ENCODE measurements around the gene HEATR3.

Gene HEATR3

DNA sequence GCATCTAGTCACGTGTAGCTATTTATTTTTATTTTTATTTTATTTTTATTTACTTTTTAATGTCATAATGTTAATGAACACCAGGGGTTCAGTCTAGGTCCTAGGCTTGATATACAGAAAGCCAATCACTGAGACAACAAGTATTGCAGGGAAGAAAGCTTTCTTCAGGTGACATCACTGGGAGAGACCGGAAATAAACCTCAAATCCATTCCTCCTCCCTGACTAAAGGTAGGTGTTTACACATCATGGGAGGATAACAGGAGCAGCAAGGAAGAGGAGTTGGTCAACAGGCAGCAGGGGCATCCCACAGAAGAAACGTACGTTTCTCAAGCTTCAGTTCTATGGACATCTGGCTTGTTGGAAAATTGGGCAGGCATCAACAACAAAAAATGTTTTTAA lies 9.5 kb upstream of the HEATR3 start:
- Histone ChIP-seq H3K79me1 (ENCODE audit: low read length) (no peaks in the 10 kb centered on the region), H3K23ac (ENCODE audit: low read length) (no peak overlapping the region), H3K27ac (ENCODE audit: low read depth, low read length) (no peak overlapping the region), H4K12ac (ENCODE audit: low read depth, low read length) (no peak overlapping the region), H2BK5ac (ENCODE audit: low read depth, low read length, poor library complexity) (no peak overlapping the region), H3K4me3 (ENCODE audit: low read depth, low read length) (no peak overlapping the region), H3K4ac (ENCODE audit: low read depth, low read length) (no peak overlapping the region), H4K8ac (ENCODE audit: low read depth, low read length) (no peak overlapping the region), H2BK120ac (ENCODE audit: insufficient read depth, low read length, poor library complexity) (no peak overlapping the region), H3K27me3 (ENCODE audit: insufficient read depth, low read length) (no peaks in the 10 kb centered on the region), H3K4me1 (ENCODE audit: control insufficient read depth in 1 of 2, insufficient read depth in 2 of 2, low read length in 2 of 2) (no peaks in the 10 kb centered on the region), H2AFZ (ENCODE audit: insufficient read depth, low read length, poor library complexity) (no peak overlapping the region), H2AK5ac (ENCODE audit: low read length) (no peak overlapping the region), H3K9me3 (ENCODE audit: insufficient read depth, low read depth, low read length) (peaks cover 15% of the 10 kb centered on the region), H4K91ac (ENCODE audit: low read depth, low read length) (no peak overlapping the region), H3K79me2 (ENCODE audit: control insufficient read depth, insufficient read depth, low read length, poor library complexity) (no peaks in the 10 kb centered on the region), H3K14ac (ENCODE audit: low read length) (no peak overlapping the region), H3K18ac (ENCODE audit: low read length) (no peak overlapping the region), H3K36me3 (ENCODE audit: control insufficient read depth in 1 of 2, insufficient read depth in 2 of 2, low read length in 2 of 2) (no peaks in the 10 kb centered on the region), H3K4me2 (ENCODE audit: low read length) (no peak overlapping the region), H3K9ac (ENCODE audit: low read length) (no peak overlapping the region), H2BK12ac (ENCODE audit: low read length) (no peak overlapping the region)
- DNase-seq: no peak
- WGBS (ENCODE audit: extremely low coverage, insufficient coverage, insufficient read length): no CpG with 5 or more reads among the region's 4 CpGs

DNA sequence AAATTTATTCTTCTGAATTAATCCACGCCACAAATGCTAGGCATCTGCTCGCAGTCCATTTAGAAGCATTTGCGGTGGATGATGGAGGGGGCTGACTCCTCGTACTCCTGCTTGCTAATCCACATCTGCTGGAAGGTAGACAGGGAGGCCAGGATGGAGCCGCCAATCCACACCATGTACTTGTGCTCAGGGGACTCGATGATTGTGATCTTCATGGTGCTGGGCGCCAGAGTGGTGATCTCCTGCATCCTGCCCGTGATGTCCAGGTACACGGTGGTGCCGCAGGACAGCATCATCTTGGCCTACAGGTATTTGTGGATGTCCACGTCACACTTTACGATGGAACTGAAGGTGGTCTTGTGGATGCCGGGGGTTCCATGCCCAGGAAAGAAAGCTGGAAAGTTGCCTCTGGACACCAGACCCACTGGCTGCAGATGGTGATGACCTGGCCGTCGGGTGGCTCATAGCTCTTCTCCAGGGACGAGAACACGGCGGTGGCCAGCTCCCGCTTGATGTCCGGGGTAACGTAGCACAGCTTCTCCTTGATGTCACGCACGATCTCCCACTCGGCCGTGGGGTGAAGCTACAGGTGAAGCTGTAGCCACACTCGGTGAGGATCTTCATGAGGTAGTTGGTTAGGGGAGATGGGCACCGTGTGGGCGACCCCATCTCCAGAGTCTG lies 7.5 kb upstream of the HEATR3 start:
- Histone ChIP-seq H3K4ac (ENCODE audit: low read depth, low read length) (no peak overlapping the region), H3K4me3 (ENCODE audit: low read depth, low read length) (no peak overlapping the region), H3K79me2 (ENCODE audit: control insufficient read depth, insufficient read depth, low read length, poor library complexity) (no peaks in the 10 kb centered on the region), H3K9ac (ENCODE audit: low read length) (no peak overlapping the region), H3K79me1 (ENCODE audit: low read length) (no peaks in the 10 kb centered on the region), H3K18ac (ENCODE audit: low read length) (no peak overlapping the region), H3K27ac (ENCODE audit: low read depth, low read length) (no peak overlapping the region), H3K14ac (ENCODE audit: low read length) (no peak overlapping the region), H3K23ac (ENCODE audit: low read length) (no peak overlapping the region), H3K9me3 (ENCODE audit: insufficient read depth, low read depth, low read length) (peaks cover 15% of the 10 kb centered on the region), H3K4me1 (ENCODE audit: control insufficient read depth in 1 of 2, insufficient read depth in 2 of 2, low read length in 2 of 2) (no peaks in the 10 kb centered on the region), H3K36me3 (ENCODE audit: control insufficient read depth in 1 of 2, insufficient read depth in 2 of 2, low read length in 2 of 2) (no peaks in the 10 kb centered on the region), H2AFZ (ENCODE audit: insufficient read depth, low read length, poor library complexity) (no peak overlapping the region), H2AK5ac (ENCODE audit: low read length) (no peak overlapping the region), H2BK5ac (ENCODE audit: low read depth, low read length, poor library complexity) (no peak overlapping the region), H4K91ac (ENCODE audit: low read depth, low read length) (no peak overlapping the region), H4K8ac (ENCODE audit: low read depth, low read length) (no peak overlapping the region), H3K27me3 (ENCODE audit: insufficient read depth, low read length) (no peaks in the 10 kb centered on the region), H4K12ac (ENCODE audit: low read depth, low read length) (no peak overlapping the region), H3K4me2 (ENCODE audit: low read length) (no peak overlapping the region), H2BK120ac (ENCODE audit: insufficient read depth, low read length, poor library complexity) (no peak overlapping the region), H2BK12ac (ENCODE audit: low read length) (no peak overlapping the region)
- no peak for DNase-seq
- no CpG with 5 or more reads among the region's 28 CpGs for WGBS (ENCODE audit: extremely low coverage, insufficient coverage, insufficient read length)

DNA sequence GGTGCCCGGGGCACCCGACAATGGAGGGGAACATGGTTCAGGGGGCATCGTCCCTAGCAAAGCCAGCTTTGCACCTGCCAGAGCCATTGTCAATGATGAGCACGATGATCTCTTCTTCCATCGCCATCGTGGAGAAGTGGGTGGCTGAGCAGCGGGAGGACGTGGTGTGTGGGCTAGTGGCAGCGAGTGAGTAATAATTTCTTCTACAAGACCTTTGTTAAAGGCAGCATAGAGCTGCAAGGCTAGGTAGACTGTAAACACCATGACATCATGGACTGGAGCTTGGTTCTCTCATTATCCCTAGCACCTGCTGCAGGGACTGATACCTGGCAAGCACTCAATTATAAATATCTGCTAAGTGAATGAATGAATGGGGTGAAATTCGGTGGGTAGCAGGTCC lies 6.7 kb upstream of the HEATR3 start:
- Histone ChIP-seq H2BK120ac (ENCODE audit: insufficient read depth, low read length, poor library complexity) (no peak overlapping the region), H3K4me2 (ENCODE audit: low read length) (no peak overlapping the region), H3K4ac (ENCODE audit: low read depth, low read length) (no peak overlapping the region), H4K12ac (ENCODE audit: low read depth, low read length) (no peak overlapping the region), H3K9me3 (ENCODE audit: insufficient read depth, low read depth, low read length) (peaks cover 15% of the 10 kb centered on the region), H3K79me2 (ENCODE audit: control insufficient read depth, insufficient read depth, low read length, poor library complexity) (no peaks in the 10 kb centered on the region), H3K36me3 (ENCODE audit: control insufficient read depth in 1 of 2, insufficient read depth in 2 of 2, low read length in 2 of 2) (no peaks in the 10 kb centered on the region), H3K27ac (ENCODE audit: low read depth, low read length) (no peak overlapping the region), H2AFZ (ENCODE audit: insufficient read depth, low read length, poor library complexity) (no peak overlapping the region), H3K23ac (ENCODE audit: low read length) (no peak overlapping the region), H2BK5ac (ENCODE audit: low read depth, low read length, poor library complexity) (no peak overlapping the region), H4K91ac (ENCODE audit: low read depth, low read length) (no peak overlapping the region), H3K4me3 (ENCODE audit: low read depth, low read length) (no peak overlapping the region), H3K79me1 (ENCODE audit: low read length) (no peaks in the 10 kb centered on the region), H3K27me3 (ENCODE audit: insufficient read depth, low read length) (no peaks in the 10 kb centered on the region), H3K4me1 (ENCODE audit: control insufficient read depth in 1 of 2, insufficient read depth in 2 of 2, low read length in 2 of 2) (no peaks in the 10 kb centered on the region), H2BK12ac (ENCODE audit: low read length) (no peak overlapping the region), H2AK5ac (ENCODE audit: low read length) (no peak overlapping the region), H4K8ac (ENCODE audit: low read depth, low read length) (no peak overlapping the region), H3K14ac (ENCODE audit: low read length) (no peak overlapping the region), H3K9ac (ENCODE audit: low read length) (no peak overlapping the region), H3K18ac (ENCODE audit: low read length) (no peak overlapping the region)
- whole genome bisulfite sequencing (ENCODE audit: extremely low coverage, insufficient coverage, insufficient read length): no CpG with 5 or more reads among the region's 10 CpGs
- DNase-seq: no peak

DNA sequence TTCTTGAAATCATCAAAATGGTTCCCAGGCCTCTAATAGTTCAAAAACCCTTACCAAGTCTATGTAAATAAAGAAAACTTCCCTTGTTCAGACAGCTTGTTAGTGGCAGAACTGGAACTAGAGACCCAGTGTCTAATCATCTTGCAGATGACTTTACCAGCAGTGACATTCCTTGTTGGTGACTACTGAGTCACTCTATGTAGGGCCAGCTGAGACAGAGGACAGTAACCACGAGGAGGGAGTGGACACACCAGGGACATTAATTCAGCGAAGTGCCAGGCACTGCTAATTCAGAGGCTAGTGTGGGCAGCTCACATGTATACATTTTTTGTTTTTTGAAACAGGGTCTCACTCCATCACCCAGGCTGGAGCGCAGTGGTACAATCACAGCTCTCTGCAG lies 6.1 kb upstream of the HEATR3 start:
- H3K9me3 ChIP-seq (ENCODE audit: insufficient read depth, low read depth, low read length): peaks cover 15% of the 10 kb centered on the region
- H3K9ac ChIP-seq (ENCODE audit: low read length): no peak overlapping the region
- no peak overlapping the region for H4K8ac ChIP-seq (ENCODE audit: low read depth, low read length)
- H4K12ac ChIP-seq (ENCODE audit: low read depth, low read length): no peak overlapping the region
- H2BK12ac ChIP-seq (ENCODE audit: low read length): no peak overlapping the region
- WGBS (ENCODE audit: extremely low coverage, insufficient coverage, insufficient read length): no CpG with 5 or more reads among the region's 3 CpGs
- no peak overlapping the region for H2BK5ac ChIP-seq (ENCODE audit: low read depth, low read length, poor library complexity)
- no peak overlapping the region for H2AFZ ChIP-seq (ENCODE audit: insufficient read depth, low read length, poor library complexity)
- no peak overlapping the region for H3K4ac ChIP-seq (ENCODE audit: low read depth, low read length)
- H2AK5ac ChIP-seq (ENCODE audit: low read length): no peak overlapping the region
- H4K91ac ChIP-seq (ENCODE audit: low read depth, low read length): no peak overlapping the region
- no peaks in the 10 kb centered on the region for H3K36me3 ChIP-seq (ENCODE audit: control insufficient read depth in 1 of 2, insufficient read depth in 2 of 2, low read length in 2 of 2)
- no peak overlapping the region for H3K4me3 ChIP-seq (ENCODE audit: low read depth, low read length)
- H3K23ac ChIP-seq (ENCODE audit: low read length): no peak overlapping the region
- no peaks in the 10 kb centered on the region for H3K79me1 ChIP-seq (ENCODE audit: low read length)
- H3K18ac ChIP-seq (ENCODE audit: low read length): no peak overlapping the region
- H3K4me2 ChIP-seq (ENCODE audit: low read length): no peak overlapping the region
- H3K79me2 ChIP-seq (ENCODE audit: control insufficient read depth, insufficient read depth, low read length, poor library complexity): no peaks in the 10 kb centered on the region
- peak in 1 of 2 donors; percentile 18 for DNase-seq
- H3K27me3 ChIP-seq (ENCODE audit: insufficient read depth, low read length): no peaks in the 10 kb centered on the region
- no peak overlapping the region for H3K14ac ChIP-seq (ENCODE audit: low read length)
- H2BK120ac ChIP-seq (ENCODE audit: insufficient read depth, low read length, poor library complexity): no peak overlapping the region
- H3K4me1 ChIP-seq (ENCODE audit: control insufficient read depth in 1 of 2, insufficient read depth in 2 of 2, low read length in 2 of 2): no peaks in the 10 kb centered on the region
- no peak overlapping the region for H3K27ac ChIP-seq (ENCODE audit: low read depth, low read length)
